GM04503 (cell line): ENCODE results near the gene METTL16.

Source experiments
- DNase-seq: peaks from one replicate; pipeline ENCODE4 v3.0.0-alpha.2; 2012; ENCODE audit warnings: low read depth

METTL16 gene

DNA sequence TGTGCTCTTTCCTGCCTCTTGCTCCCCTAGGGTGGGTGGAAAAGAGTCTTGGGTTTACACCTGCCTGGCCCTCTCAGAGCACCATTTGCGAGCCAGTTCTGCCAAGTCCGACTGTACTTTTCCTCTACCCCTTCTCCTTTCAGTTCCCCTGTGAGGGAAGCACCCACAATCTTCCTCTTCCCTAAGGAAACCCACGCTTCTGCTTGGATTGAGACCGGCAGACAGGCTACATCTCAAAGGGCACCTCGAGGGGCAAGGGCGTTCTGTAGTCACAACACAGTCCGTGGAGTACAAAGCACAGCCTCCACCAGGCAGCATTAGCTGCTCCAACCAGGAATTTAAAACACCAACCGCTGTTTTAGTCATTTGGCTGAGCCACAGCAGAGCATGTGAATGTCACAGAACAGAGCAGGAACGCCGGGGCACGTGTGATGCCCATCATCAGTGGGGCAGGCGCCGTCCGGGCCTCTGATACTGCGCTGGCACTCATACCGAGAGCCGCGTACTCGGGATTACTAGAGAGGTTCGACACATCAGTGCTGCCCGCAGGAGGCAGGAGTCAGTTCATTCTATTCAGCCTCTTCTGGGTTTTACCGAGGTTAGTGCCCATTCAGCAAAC, 97.1 kb downstream of the METTL16 start:
- no peak for DNase-seq

DNA sequence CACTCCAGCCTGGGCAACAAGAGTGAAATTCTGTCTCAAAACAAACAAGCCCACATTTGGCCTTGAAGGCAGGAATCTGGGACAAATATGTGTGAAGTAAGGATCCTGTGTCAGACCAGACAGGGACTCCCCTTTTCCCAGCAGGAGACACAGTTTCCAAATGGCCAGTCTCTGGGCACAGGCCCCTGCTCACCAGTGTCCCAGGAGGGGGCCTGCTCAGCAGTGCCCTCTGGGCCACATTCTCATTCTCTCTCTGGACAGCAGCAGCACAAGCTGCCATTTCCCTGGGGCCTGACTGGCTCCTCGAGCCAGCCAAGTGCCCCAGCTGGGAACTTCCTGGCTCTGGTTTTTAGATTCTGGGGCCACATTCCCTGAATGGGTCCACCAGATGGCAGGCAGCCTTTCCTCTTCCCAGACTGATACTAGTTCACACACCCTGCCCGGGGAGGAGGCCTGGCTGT, 99.1 kb downstream of the METTL16 start:
- no peak for DNase-seq

DNA sequence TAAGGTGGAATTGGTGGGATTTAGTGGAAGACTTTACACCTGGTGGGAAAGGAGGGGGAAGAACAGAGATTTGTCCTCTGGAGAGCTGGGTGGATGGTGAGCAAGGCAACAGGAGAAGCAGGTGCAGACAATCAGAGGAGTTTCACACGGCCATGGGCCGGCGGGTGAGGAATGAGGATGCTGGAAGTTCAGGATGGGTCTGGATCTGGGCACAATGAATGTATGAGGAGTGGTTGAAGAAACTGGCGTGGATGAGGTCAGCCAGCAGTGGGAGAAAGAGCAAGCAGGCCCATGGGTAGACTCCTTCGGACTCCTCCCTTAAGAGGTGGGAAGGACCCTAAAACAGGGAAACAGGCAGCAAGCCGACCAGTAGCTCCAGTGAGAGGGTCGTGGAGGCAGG, 100.7 kb downstream of the METTL16 start:
- DNase-seq = no peak

DNA sequence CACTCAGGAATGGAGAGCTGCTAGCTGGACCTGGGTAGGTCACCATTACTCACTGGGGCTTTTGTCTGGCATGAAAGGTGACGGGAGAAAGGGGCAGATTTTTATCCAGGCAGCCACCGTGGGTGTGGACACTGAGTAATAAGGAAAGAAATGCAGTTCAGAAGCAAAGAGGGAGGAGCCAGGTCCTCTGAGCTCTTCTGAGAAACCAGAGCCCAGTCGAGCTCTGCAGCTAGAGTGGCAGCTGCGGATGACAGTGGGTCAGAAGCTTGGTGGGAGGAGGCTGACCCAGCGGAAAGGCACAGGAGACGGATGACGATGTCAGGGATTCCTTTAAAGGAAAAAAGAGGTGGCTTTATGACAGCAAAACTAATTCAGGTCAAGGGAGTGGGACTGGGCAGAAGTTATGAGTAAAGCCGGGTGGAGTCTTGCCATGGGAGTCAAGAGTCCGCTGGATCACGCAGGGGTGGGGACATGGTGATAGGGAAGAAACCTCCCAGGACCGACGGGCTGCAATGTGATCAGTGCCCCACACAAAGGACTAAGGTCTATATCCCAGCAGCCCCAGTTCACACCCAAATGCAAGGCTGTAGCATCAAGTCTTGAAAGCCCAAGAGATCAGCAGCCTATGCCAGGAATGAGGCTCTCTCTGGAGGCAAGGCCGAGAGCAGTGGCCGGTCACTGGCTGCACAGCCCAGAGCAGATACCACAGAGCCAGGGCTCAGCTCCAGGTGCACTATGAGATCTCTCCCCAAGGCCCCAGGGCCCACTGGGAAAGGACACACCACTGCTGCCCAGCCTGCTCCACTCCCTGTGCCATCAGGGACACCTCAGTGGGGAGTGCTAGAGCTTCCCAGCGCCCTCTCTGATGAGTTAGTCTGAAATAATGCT, 104.5 kb downstream of the METTL16 start:
- DNase-seq = peak; percentile 90

DNA sequence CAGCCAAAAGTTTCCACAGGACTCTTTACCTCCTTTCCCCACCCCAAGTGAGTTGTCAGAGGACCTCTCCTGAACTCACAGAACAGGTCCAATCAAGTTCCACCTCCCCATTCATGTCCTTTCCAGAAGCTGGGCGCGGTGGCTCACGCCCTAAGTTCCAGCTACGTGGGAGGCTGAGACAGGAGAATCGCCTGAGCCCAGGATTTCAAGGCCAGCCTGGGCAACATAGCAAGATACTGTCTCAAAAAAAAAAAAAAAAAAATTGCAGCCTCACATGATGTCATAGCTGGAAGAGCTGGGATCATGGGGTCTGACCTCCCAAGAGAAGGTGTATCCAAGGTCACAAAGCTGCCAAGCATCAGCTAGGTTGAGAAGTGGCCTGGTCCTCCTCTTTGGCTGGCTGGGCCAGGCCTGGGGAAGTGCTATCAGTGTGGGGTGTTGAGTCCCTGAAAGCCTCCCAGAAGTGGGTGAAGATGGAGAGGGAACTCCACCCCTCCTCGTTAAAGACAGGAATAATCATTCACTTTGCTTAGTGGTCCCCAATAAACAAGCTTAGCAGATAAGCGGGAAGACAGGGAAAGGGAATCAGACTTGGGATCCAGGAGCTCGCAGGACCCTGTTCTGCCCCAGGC, 105.3 kb downstream of the METTL16 start:
- no peak for DNase-seq

DNA sequence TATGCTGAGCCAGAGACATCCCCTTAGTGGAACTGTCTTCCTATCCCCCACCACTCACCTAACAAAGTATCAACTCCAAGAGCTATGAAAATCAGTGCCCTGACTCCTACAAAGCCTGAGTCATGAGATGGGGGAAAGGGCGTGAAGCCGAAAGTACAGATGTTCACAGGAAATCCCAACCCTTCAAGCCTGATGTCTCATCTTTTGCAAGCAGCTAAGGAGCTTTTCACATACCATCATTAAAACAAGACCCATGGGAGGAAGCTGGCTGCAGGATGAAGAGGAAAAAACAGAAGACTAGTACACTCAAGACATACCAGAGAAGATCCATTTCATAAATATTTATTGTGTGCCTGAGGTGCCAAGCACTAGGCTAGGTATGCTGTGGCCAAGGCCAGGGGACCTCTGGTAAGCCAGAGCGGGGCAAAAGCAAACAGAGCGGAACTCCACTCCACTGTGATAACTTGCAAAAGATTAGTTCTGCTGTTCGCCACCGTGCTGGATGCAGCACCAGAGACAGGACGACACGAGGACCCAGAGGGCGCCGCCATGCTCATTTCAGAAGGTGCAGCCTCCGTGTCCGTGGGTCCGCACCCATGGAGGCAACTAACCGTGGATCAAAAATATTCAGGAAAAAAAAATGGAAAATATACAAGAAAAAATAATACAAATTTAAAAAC, 106.3 kb downstream of the METTL16 start:
- peak; percentile 94 for DNase-seq

DNA sequence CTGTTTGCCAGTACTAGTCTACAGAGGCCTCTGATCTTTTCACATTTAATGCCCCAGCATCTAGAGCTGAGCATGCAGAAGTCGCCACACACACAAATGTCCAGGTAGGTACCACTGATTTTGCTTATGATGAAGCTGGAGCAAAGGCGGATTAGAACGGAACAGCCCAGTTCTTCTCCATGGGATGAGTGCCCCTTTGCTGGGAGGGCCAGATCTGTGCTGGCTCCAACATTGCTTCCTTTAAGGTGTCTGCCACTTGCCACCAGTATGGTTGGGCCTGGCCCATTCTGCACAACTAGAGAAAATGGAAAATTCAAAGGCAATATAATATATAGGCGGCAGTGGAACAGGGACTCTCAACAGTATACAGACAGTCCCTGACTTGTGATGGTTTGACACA, 108.6 kb downstream of the METTL16 start:
- DNase-seq = no peak

DNA sequence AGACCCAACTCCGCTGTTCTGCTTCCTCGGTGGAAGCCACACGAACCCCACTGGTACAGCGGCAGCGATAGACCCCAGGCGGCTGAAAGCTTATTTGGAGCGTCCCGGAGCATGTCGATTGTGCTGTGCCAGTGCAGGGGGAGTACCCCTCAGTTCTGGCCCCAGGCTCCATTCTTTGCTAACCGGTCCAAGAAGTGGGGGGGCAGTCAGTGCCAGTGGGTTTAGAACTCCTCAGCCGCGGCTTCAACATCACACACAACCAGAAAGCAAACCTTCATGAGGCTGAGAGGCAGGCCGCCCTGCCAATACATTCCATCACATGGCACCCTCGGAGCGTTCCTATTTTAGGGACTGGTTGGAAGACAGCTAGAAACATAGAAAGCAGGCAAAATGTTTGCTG, 109.1 kb downstream of the METTL16 start:
- no peak for DNase-seq

DNA sequence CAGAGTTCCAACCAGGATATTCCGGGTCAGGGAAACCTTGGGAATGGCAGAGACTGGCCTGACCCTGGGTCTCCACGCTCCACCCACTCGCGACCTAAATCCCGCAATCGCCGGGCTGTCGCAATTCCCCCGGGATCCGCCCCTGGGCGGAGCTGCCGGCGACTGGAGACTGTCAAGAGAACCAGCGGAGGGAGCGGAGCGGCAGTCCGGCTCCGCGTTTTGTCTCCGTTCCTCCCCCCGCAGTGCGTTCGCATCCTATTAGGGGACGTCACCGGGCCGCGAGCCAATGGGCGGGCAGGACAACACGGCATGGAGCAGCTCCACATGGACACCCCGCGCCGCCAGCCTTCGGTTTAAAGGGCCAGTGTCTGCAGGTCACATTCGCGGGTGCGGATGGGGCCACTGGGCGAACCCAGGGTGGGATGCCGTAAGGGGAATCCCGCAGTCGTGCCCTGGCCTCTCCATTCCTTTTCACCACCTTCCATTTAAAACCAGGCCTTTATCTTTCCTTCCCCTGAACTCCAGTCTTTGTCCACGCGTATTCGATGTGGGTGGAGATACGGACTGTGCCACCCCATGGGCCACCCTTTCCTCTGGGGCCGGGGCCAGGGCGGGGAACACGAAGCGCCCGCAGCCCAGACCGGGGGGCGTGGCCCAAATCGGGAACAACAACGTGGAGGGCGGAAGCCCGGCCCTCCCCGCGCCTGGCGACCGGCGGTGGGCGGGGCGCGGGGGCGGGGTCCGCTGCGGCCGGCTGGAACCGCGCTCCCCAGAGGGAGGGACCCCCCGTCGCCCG, 110.1 kb downstream of the METTL16 start:
- DNase-seq = peak; percentile 92

DNA sequence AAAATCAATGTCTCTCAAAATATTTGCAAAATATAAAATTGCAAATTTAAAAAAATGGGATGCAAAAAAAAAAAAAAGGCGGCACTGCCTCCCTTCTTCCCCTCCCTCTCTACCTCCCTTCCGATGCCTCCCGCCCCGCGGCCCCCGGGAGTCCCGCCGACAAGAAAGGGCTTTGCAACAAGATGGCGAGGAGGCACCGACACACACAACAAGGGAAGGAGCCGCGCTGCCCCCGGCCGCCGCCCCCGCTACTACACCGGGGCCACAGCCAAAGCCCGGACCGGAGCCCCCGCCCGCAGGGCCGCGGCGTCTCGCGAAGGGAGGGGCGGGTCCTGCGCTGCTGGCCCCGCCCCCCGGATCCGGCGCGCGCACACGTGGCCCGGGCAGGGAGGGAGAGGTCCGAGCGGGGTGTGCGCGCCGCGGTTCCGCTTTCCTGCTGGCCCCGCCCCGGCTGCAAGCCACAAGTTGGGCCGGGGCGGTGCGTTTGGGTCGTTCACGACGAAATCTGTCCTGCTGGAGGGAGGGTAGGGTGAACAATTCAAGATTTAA, 110.7 kb downstream of the METTL16 start, which contains the start of gene MNT:
TSS of gene MNT (minus strand) at position 184 of the 549 bp plus-strand sequence. CDS start 348 bp downstream, outside the sequence.
- DNase-seq = no peak

DNA sequence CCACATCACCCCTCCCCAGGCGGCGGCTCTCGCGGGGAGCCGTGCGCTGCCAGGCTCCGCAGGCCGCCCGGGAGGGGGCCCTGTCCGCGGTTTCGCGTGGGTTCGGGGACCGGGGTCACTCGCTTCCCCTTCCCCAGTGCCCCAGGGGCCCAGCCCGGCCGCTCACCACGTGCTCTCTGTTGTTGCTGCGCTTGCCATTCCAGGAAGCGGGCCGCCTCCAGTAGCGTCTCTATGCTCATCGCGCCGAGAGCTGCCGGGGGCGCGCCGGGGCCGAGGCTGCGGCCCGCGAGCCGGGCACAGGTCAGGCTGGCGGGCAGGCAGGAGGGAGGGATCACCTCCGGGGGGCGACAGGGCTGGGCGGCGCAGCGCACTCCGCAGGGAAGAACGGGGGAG, 111.2 kb downstream of the METTL16 start:
- DNase-seq = no peak

DNA sequence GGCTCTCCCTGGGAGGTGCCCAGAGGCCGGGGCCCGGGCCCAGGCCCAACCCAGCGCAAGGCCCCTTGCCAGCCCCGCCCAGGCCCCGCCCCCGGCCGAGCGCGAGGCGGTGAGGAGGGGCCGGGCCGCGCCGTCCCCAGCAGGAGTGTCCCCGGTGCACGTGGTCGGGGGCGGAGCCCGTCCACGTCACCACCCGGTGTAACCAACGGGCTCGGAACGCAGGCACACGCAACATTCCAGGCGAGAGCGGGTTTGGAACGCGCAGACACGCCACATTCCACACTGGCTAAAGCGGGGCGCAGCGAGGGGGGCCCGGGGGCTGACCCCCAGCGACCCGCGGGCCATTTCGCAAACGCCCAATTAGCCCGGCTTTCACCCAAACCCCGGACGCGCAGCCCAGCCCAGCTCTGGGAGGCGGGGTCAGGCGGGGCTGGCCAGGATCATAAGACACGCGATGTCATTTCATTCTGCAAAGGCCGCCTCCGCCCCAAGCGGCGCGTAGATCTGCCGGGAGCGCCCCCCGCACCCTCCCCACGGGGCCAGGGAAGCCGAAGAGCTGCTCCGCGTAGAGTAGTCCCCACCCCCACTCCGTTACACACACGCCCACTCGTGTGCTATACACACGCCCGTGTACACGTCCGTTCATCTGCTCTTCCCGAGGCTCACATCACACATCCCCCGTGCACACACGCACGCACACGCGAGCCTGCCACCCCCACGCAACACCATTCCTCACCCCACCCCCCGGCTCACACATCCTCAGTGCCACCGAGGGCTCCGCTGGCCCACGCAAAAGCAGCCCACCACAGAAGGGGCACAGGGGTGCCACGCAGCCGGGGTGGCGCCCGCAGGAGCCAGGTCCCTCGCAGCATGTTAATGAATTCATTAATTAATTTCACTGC, 111.9 kb downstream of the METTL16 start:
- DNase-seq = peak; percentile 89

DNA sequence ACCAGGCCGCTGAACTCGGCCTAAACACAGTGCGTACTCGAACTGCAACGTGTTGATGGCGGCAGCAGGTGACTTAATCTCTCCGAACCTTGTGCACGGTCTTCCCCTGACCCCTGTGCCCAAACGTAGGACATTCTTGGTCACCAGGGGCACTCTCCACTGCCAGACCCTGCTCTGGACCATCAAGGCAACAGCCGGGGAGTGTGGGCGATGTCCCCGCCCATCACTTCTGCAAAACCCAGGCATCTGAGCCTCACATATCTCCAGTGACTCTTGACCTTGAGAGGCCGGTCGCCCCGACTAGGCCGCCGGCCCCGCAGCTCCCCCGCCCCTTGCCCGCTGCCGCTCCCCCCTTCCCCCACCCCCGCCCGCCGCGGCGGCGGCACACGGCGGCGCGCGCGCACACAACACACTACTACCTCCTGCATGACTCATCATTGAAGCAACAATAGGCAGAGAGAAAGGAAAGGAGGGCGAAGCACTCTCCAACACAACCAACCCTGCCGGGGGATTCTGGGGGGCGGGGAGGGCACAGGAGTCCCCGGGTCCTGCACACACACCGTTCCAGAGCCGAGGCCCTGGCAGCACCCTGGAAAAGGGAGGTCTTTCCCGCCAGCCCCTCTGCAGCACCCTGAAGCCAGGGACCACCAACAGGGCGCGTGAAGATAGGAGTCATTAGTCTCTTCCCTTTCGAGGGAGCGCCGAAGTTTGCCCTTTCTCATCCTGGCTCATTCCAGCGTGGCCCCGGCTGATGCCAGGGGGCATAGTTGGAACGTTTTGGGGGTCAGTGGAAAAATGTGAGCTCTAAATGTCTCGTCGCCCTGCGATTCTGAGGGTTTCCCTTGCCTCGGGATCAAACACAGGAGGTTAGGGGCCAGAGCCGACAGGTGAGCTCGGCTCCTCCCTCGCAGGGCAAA, 112.8 kb downstream of the METTL16 start:
- DNase-seq = no peak

DNA sequence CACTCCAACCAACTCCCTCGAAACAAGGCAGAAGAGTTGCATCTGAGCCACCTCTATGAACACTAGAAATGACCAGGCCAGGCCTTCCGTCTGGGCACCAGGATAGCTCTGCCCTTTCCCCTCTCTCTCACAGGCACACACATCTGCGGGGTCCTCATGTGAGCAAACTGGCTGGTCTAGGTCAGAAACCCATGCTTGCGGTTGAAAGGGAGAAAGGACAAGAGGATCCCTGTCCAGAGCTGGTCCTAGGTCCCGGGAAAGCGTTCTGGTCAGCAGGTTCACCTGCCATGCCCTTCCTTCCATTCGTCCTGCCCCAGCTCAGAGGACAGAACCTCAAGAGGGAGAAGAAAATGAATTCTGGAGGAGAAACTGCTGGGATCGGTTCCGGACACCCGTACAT, 113.5 kb downstream of the METTL16 start:
- DNase-seq = no peak

DNA sequence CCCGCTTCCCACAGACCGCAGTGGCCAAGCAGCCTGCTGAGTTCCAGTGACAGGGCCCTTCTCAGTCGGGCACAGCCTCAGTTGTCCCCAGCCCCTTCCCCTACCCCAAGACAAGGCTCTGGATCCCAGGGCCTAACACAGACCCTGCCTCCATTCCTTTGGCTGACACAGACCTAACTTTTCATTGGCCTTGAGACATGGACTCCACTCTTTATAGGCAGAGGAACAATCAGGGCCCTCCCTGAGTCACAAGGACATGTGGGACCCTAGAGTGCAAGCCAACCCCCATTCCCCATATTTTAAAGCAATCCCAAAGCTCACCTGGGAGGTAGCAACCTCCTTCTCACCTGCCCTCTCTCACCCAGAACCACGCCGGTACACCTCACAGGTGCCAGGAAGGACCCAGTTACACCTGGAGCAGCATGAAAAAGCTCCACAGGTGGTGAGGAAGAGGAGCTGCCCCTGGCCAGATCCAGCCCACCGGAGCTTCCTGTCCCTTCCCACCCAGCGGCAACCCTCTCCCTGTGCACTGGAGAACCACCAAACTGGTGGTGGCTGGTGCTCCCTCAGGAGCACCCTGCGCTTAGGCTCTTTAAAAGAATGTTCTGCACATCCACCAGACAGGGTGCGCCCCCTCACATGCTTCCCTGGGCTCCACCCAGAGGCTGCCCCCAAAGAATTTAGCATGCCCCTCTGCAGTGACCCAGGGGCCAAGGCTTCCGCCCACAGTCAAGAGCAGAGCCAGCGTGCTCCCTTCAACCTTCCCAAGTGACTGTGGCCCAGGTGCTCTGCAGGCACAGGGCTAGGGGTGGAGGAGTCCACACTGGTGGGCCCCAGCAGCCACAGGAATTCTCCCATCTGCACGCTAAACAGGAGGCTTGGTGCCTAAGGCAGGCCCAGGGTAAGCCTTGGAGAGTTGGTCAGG, 114.2 kb downstream of the METTL16 start:
- no peak for DNase-seq

DNA sequence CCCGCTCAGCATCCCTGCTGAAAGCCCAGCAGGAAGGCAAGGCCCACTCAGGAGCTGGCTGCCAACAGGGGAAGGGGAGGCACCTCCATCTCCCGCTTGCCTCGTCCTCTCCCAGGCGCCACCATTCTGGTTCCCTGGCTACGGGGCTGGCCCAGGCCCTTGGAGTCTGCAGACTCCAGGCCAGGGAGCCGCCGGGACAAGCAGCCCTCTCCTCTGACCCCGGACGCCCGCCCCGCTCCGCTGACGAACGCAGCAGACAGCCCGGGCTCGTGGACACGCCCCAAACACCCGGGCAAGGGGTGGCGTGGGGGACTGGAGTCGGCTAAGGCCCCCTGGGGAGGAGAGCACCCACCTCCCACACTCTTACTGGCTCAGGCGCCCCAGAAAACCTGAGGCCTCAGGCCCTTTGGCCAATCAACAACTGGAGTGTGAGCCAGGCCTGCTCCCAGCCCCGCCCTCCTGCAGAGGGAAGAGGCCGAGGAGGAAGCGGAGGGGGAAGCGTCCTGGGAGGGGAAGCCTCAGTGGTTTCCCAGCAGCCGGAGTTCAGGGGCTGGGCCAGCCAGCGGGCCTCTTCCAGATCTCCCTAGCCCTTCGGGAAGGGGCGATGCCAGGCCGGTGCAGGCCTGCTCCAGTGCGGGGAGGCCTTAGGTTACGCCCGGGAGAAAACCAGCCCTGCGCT, 115.0 kb downstream of the METTL16 start:
- DNase-seq = peak; percentile 93

DNA sequence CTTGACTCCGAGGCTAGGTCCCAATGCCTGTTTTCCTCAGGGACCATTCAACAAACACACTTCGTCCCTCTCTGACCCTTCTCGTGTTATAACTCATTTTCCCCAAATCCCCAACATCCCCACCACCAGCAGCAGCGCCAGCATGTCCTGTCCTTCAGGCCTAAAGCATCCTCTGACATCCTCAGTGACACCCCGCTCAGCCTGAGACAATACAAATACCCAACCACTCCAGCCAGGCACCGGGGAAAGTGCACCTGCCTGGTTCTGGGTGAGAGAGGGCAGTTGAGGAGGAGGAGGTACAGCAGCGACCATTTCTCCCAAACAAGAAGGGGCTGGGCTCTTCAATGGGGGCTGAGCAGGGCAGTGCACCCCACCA, 115.5 kb downstream of the METTL16 start:
- DNase-seq = no peak
